AG04450 (cell line): ENCODE measurements around the gene TRIM47. TPM values are rescaled to one million over a fixed set of nuclear protein-coding genes. Genes with fewer than 3 reads are reported as not detected.
"Not testable (repeated sequence)": the region's sequence is repeated elsewhere in the genome, so short reads cannot be mapped to it uniquely, and the experiment has no call there.

Experiments
- CTCF ChIA-PET: fragments of 300-600, 350-600 bp; formaldehyde crosslinking; extraction: SDS; loops from one replicate; lab custom pipeline; 2022; ENCODE audit warnings: antibody characterized with exemption, inconsistent platforms; lab: Charles Lee
- POLR2A ChIA-PET: fragments of 350-600 bp; formaldehyde crosslinking; extraction: SDS; loops from one replicate; lab custom pipeline; 2021; ENCODE audit warnings: antibody characterized with exemption, inconsistent platforms; lab: Yijun Ruan, JAX
- DNase-seq: peaks from one replicate; pipeline ENCODE4 v3.0.0-alpha.2; 2011; ENCODE audit warnings: low read depth, low spot score
- H3K27ac ChIP-seq: one replicate; pipeline ENCODE4 v1.5.1; 2012; ENCODE audit warnings: low read depth, low read length, control low read depth
- H3K27me3 ChIP-seq: one replicate; pipeline ENCODE4 v1.6.0; 2012; ENCODE audit warnings: low read length; ENCODE audit not compliant: control insufficient read depth, insufficient read depth
- H3K4me3 ChIP-seq: 2 replicates; pipeline ENCODE4 v1.5.1; 2011; ENCODE audit warnings: mild to moderate bottlenecking, low read depth, low read length, control low read depth
- H3K9me3 ChIP-seq: 2 replicates; pipeline ENCODE4 v1.5.1; 2012; ENCODE audit warnings: low read length; ENCODE audit not compliant: control insufficient read depth, insufficient read depth
- polyA plus RNA-seq: library from polyadenylated mRNA; depleted of rRNA; stranded (reverse); fragments of >200 nt; gene quantifications from 2 replicates; pipeline ENCODE4 v1.2.3, GENCODE V29; 2011
- TF ChIP-seq, protein P1 (sequence below): IDR thresholded peaks from 2 replicates; pipeline ENCODE4 v1.5.1; 2011; ENCODE audit warnings: low read depth, low read length, control low read depth, inconsistent platforms

The TRIM47 gene
- polyA plus RNA-seq, 1 experiment, result 5.7 TPM

DNA sequence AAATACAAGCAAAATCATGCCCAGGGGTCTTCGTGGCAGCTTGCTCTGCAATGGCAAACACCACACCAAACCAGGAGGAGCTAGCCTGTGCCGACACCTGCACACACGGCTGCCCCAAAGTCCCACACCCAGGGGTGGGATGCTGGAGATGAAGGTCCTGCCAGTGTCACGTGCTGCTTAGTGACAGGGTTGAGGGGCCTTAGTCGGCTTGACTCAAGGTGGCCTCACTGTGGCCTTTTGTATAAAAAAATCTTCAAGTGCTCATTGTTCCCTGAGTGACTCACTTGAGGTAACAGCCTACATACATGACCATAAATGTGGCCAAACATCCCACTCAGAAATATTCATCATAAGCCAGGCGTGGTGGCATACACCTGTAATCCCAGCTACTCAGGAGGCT lies 11.1 kb upstream of the TRIM47 start:
- CTCF ChIA-PET, result interaction anchor here (1.4 kb wide), 1 partner anchor 28 kb away, joined by 3 read pairs; no protein-coding TSS in a partner anchor
- Histone ChIP-seq H3K9me3 (no peaks in the 10 kb centered on the region; the same call in 1 of the 2 replicates), H3K27ac (no peak overlapping the region), H3K27me3 (no peaks in the 10 kb centered on the region), H3K4me3 (no peak overlapping the region)
- TF ChIP-seq, protein P1, sequence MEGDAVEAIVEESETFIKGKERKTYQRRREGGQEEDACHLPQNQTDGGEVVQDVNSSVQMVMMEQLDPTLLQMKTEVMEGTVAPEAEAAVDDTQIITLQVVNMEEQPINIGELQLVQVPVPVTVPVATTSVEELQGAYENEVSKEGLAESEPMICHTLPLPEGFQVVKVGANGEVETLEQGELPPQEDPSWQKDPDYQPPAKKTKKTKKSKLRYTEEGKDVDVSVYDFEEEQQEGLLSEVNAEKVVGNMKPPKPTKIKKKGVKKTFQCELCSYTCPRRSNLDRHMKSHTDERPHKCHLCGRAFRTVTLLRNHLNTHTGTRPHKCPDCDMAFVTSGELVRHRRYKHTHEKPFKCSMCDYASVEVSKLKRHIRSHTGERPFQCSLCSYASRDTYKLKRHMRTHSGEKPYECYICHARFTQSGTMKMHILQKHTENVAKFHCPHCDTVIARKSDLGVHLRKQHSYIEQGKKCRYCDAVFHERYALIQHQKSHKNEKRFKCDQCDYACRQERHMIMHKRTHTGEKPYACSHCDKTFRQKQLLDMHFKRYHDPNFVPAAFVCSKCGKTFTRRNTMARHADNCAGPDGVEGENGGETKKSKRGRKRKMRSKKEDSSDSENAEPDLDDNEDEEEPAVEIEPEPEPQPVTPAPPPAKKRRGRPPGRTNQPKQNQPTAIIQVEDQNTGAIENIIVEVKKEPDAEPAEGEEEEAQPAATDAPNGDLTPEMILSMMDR, result no peak
- DNase-seq, result no peak
- POLR2A ChIA-PET, result no interaction called here

DNA sequence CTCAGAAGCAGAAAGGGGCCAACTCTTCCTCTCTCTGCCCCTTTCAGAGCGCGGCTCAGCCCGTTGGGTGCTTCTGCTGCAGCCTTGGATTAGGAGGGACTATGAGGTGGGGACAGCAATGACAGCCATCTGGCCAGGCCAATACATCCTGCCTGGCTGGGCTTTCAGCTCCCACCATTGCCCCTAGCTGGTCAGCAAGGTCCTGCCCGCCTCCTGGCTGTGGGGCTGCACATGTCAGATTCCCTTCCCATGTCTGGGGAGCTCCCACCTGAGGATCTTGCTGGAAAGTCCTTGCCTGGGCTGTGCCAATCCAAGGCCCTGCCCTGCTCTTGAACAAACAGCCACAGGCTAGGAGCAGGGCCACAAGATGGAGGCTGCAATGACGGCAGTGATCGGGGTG lies 10.1 kb upstream of the TRIM47 start:
- H3K9me3 ChIP-seq, result no peaks in the 10 kb centered on the region; the same call in 1 of the 2 replicates
- H3K4me3 ChIP-seq, result no peak overlapping the region
- ChIA-PET CTCF (no interaction called here), POLR2A (no interaction called here)
- TF ChIP-seq, protein P1, result no peak
- no peak for DNase-seq
- no peak overlapping the region for H3K27ac ChIP-seq
- H3K27me3 ChIP-seq, result no peaks in the 10 kb centered on the region

DNA sequence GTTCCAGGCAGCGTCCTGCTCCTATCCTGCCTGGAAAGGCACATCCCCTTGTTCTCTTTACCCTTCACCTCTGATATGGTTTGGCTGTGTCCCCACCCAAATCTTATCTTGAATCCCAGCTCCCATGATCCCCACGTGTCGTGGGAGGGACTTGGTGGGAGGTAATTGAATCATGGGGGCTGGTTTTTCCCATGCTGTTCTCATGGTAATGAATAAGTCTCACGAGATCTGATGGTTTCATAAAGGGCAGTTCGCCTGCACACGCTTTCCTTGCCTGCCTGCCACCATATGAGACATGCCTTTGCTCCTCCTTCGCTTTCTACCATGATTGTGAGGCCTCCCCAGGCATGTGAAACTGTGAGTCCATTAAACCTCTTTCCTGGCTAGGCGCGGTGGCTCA lies 7.5 kb upstream of the TRIM47 start:
- CTCF ChIA-PET, H3K4me3 ChIP-seq, H3K27me3 ChIP-seq, DNase-seq, H3K27ac ChIP-seq, H3K9me3 ChIP-seq: not testable (repeated sequence)
- POLR2A ChIA-PET, result interaction anchor here (0.7 kb wide), 1 partner anchor 27 kb away, joined by 12 read pairs; no protein-coding TSS in a partner anchor

DNA sequence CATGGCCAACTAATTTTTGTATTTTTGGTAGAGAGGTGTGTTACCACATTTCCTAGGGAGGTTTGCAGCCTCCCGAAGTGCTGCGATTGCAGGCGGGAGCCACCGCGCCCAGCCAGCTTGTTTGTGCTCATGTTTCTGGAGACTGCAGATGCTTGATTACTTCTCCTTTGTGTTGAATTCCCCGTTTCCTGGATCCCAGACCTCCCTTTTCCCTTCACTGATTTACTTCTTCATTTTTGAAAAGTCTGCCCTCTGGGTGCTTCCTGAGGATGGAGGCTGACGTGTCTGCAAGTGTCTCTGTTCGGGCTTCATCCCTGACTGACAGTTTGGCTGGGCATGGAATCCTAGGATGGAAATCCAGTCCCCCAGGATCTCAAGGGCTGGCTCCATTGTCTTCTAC lies 7.0 kb upstream of the TRIM47 start:
- ChIA-PET CTCF (no interaction called here), POLR2A (no interaction called here)
- TF ChIP-seq, protein P1, result no peak
- no peak overlapping the region for H3K27ac ChIP-seq
- DNase-seq, result no peak
- H3K9me3 ChIP-seq, result no peaks in the 10 kb centered on the region
- no peak overlapping the region for H3K4me3 ChIP-seq
- peaks cover 6% of the 10 kb centered on the region for H3K27me3 ChIP-seq

DNA sequence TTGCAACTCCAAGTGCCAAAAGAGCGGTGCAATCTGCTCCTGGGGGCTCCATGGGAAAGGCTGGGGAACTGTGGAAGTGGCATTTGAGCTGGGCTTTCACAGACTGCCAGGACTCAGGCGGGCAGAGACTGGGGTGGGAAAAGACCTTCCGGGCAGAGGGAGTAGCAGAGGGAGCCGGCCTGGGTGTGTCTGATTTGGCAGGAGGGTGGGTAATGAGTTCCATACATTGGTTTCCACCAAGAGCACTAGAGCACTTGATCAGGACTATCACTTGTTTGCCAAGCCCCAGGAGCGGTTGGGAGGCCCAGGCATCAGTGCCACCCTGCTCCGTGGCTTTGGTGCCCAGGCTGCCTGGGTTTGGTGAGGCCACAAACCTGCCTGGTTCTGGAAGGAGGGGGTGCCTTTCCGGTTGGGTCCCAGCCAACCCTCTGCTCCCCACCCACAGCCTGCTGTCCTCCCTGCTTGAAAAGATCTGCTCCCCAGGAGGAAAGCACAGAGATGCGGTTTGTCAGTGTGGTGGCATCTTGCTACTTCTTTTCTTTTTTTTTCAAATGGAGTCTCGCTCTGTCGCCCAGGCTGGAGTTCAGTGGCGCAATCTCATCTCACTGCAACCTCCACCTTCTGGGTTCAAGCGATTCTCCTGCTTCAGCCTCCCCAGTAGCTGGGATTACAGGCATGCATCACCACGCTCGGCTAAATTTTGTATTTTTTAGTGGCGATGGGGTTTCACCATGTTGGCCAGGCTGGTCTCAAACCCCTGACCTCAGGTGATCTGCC lies 3.5 kb upstream of the TRIM47 start:
- H3K4me3 ChIP-seq, result no peak overlapping the region
- no peaks in the 10 kb centered on the region for H3K9me3 ChIP-seq
- peaks cover 6% of the 10 kb centered on the region for H3K27me3 ChIP-seq
- ChIA-PET POLR2A (no interaction called here), CTCF (interaction anchor here (0.6 kb wide), 2 partner anchors 36 to 132 kb away, joined by 4 read pairs; no protein-coding TSS in a partner anchor)
- DNase-seq, result no peak
- TF ChIP-seq, protein P1, result no peak
- H3K27ac ChIP-seq, result no peak overlapping the region
